IgD-negative memory B cell (primary cell): ENCODE measurements around the gene FHL3. TPM values are rescaled to one million over a fixed set of nuclear protein-coding genes. Genes with fewer than 3 reads are reported as not detected.

Experiments
- H3K27ac Mint-ChIP-seq, 3 donors: one replicate each; pipeline ENCODE4 v1.8.0; 2020 to 2022; ENCODE audit warnings: mild to moderate bottlenecking in 3 of 3, mixed read lengths in 3 of 3, moderate library complexity in 1 of 3
- H3K27me3 Mint-ChIP-seq: one replicate; pipeline ENCODE4 v1.8.0; 2021; ENCODE audit warnings: mixed read lengths
- H3K36me3 Mint-ChIP-seq: one replicate; pipeline ENCODE4 v1.8.0; 2020; ENCODE audit warnings: mild to moderate bottlenecking, mixed read lengths
- H3K4me1 Mint-ChIP-seq, 3 donors: one replicate each; pipeline ENCODE4 v1.8.0; 2020 to 2022; ENCODE audit warnings: mixed read lengths in 3 of 3, mild to moderate bottlenecking in 1 of 3
- H3K4me3 Mint-ChIP-seq, 4 donors: one replicate each; pipeline ENCODE4 v1.8.0; 2020 to 2022; ENCODE audit warnings: mild to moderate bottlenecking in 4 of 4, mixed read lengths in 4 of 4, moderate library complexity in 3 of 4
- H3K9me3 Mint-ChIP-seq, 3 donors: one replicate each; pipeline ENCODE4 v1.8.0; 2020 to 2021; ENCODE audit warnings: mixed read lengths in 3 of 3, mild to moderate bottlenecking in 1 of 3
- polyA plus RNA-seq: library from polyadenylated mRNA; unstranded; fragments of 300-500 nt; fragmentation: Illumina TruSeq; gene quantifications from one replicate; pipeline ENCODE4 v1.2.3, GENCODE V29; 2021

The FHL3 gene
- polyA plus RNA-seq, 1 donor from 2014 or later = 1.7 TPM

DNA sequence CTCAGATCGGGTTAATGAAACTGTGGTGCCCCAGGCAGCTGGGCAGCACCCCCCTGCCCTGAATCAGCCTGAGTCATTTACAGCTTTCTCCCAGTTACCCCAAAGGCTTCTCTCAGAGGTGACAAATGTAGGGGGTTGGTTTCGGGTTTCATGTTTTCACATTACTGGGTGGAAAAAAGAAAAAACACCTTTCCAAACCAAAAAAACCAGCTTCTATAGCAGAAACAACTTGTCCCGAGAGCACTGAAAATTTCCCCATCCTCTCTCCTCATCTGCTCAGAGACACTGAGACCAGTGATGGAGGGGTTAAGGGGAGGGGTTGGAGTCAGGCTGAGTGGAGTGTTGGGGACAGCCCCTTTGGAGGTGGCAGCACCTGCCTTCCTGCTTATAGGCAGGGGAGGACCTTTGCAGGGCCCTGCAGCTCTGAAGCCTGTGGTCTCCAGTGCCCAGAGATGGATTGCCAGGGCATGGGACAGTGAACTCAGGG, 22.8 kb upstream of the FHL3 start:
- Mint-ChIP-seq H3K4me3 (peak overlapping the region in 1 of 4 donors; percentile 27), H3K9me3 (no peaks in the 10 kb centered on the region), H3K27ac (no peak overlapping the region), H3K4me1 (peaks cover 6 to 18% (median 11%) of the 10 kb centered on the region in 3 donors), H3K27me3 (no peaks in the 10 kb centered on the region), H3K36me3 (no peaks in the 10 kb centered on the region)

DNA sequence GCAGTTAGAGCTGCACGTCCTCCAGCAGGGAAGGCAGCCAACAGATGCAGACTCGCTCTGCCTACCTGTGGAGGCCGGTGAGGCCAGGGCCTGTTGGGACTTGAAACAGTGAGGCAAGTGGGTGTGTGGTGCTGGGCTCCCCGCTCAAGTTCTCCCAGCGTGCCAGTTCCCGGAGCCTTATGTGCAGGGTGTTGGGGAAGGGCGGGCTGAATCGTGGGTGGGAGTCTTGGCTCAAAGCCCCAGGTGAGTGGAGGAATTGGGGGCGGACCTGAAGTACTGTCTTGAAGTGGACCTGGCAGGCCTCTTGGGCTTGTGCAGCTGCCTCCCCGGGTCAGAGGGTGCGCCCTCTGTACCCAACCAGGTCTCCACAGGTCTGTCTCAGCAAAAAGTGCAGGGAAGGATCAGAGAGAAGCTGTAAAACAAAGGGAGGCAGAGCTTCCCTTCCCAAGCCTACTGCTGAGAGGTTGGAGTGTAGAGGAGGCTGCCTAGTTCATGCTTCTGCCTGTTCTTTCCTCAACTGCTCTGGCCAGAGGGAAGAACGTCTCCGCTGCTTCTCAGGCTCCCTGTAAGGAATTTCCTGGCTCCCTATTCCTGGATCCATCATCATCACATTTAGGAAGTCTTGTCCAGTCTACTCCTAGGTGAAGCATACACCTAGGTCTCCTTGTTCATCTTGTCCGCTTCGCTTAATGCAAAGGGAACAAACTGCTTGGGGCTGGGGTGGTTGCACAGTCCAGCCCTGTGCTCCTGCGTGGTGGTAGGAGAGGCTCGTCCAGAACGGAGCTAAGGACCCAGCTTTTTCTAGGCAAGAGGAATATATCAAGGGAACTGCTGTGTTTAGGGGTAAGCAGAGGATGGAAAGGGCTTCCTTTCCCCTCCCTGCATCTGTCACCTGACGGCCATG, 22.1 kb upstream of the FHL3 start:
- peaks cover 6 to 18% (median 11%) of the 10 kb centered on the region in 3 donors for H3K4me1 Mint-ChIP-seq
- H3K36me3 Mint-ChIP-seq = no peaks in the 10 kb centered on the region
- no peaks in the 10 kb centered on the region for H3K9me3 Mint-ChIP-seq
- H3K27ac Mint-ChIP-seq = no peak overlapping the region
- H3K27me3 Mint-ChIP-seq = no peaks in the 10 kb centered on the region
- H3K4me3 Mint-ChIP-seq = peak overlapping the region in 1 of 4 donors; percentile 27

GRCh38 chr1:38026592-38027200, 21.4 kb upstream of the FHL3 start:
- Mint-ChIP-seq H3K4me1 (peaks cover 6 to 18% (median 11%) of the 10 kb centered on the region in 3 donors), H3K27ac (peak overlapping the region in 1 of 3 donors; percentile 76), H3K36me3 (no peaks in the 10 kb centered on the region), H3K4me3 (peak overlapping the region in 1 of 4 donors; percentile 52), H3K9me3 (no peaks in the 10 kb centered on the region), H3K27me3 (no peaks in the 10 kb centered on the region)

- peaks cover 6 to 15% (median 11%) of the 10 kb centered on the region in 3 donors for H3K4me1 Mint-ChIP-seq
- no peak overlapping the region for H3K27ac Mint-ChIP-seq
- H3K36me3 Mint-ChIP-seq = no peaks in the 10 kb centered on the region
- H3K27me3 Mint-ChIP-seq = no peaks in the 10 kb centered on the region
- no peak overlapping the region for H3K4me3 Mint-ChIP-seq
- H3K9me3 Mint-ChIP-seq = no peaks in the 10 kb centered on the region
These were observed 20.4 kb upstream of the FHL3 start for GRCh38 chr1:38025664-38026063.

GRCh38 chr1:38025233-38025632, 19.9 kb upstream of the FHL3 start:
- H3K36me3 Mint-ChIP-seq = no peaks in the 10 kb centered on the region
- no peak overlapping the region for H3K27ac Mint-ChIP-seq

GRCh38 chr1:38022810-38023209, 17.5 kb upstream of the FHL3 start:
- no peaks in the 10 kb centered on the region for H3K9me3 Mint-ChIP-seq
- peaks cover 5% of the 10 kb centered on the region for H3K36me3 Mint-ChIP-seq
- peaks cover 0 to 5% (median 2%) of the 10 kb centered on the region in 3 donors for H3K4me1 Mint-ChIP-seq
- H3K27ac Mint-ChIP-seq = no peak overlapping the region
- no peak overlapping the region for H3K4me3 Mint-ChIP-seq
- no peaks in the 10 kb centered on the region for H3K27me3 Mint-ChIP-seq

More at GRCh38 chr1:38025233-38025632, 19.9 kb upstream of the FHL3 start:
- Mint-ChIP-seq H3K9me3 (no peaks in the 10 kb centered on the region), H3K4me3 (no peak overlapping the region), H3K4me1 (peaks cover 6 to 12% (median 11%) of the 10 kb centered on the region in 3 donors), H3K27me3 (no peaks in the 10 kb centered on the region)

GRCh38 chr1:38021969-38022368, 16.7 kb upstream of the FHL3 start:
- Mint-ChIP-seq H3K4me1 (peaks cover 0 to 3% (median 0%) of the 10 kb centered on the region in 3 donors), H3K27ac (peak overlapping the region in 1 of 3 donors; percentile 31), H3K36me3 (peaks cover 5% of the 10 kb centered on the region), H3K27me3 (no peaks in the 10 kb centered on the region), H3K9me3 (no peaks in the 10 kb centered on the region), H3K4me3 (no peak overlapping the region)

GRCh38 chr1:38020396-38020795, 15.1 kb upstream of the FHL3 start:
- H3K36me3 Mint-ChIP-seq = peaks cover 7% of the 10 kb centered on the region
- peaks cover 0 to under 1% (median 0%) of the 10 kb centered on the region in 3 donors for H3K4me1 Mint-ChIP-seq
- H3K4me3 Mint-ChIP-seq = no peak overlapping the region
- no peaks in the 10 kb centered on the region for H3K27me3 Mint-ChIP-seq
- H3K27ac Mint-ChIP-seq = no peak overlapping the region
- no peaks in the 10 kb centered on the region for H3K9me3 Mint-ChIP-seq

DNA sequence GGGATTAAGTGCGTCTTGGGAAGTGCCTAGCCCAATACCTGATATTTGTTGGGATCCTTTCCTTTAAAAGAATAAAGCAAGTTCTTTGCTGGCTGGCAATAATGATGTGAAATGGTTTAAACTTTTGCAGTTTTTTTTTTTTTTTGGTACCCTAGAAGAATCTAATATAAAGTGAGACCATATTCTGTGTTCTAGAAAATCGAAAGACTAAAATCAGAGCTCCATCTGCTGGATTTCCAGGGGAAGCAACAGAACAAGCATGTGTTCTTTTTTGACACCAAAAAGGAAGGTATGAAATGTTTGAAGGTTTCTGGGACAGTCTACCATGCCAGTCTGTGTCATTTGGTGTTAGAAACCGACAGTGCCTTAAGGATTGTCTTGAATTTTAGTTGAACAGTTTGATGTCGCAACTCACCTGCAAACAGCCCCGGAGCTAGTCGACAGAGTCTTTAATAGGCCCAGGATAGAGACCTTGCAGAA, 13.6 kb upstream of the FHL3 start:
- Mint-ChIP-seq H3K36me3 (peaks cover 7% of the 10 kb centered on the region), H3K9me3 (no peaks in the 10 kb centered on the region), H3K27ac (peak overlapping the region in 1 of 3 donors; percentile 31), H3K27me3 (no peaks in the 10 kb centered on the region), H3K4me3 (peak overlapping the region in 1 of 4 donors; percentile 54), H3K4me1 (peaks cover 0 to 6% (median 4%) of the 10 kb centered on the region in 3 donors)

DNA sequence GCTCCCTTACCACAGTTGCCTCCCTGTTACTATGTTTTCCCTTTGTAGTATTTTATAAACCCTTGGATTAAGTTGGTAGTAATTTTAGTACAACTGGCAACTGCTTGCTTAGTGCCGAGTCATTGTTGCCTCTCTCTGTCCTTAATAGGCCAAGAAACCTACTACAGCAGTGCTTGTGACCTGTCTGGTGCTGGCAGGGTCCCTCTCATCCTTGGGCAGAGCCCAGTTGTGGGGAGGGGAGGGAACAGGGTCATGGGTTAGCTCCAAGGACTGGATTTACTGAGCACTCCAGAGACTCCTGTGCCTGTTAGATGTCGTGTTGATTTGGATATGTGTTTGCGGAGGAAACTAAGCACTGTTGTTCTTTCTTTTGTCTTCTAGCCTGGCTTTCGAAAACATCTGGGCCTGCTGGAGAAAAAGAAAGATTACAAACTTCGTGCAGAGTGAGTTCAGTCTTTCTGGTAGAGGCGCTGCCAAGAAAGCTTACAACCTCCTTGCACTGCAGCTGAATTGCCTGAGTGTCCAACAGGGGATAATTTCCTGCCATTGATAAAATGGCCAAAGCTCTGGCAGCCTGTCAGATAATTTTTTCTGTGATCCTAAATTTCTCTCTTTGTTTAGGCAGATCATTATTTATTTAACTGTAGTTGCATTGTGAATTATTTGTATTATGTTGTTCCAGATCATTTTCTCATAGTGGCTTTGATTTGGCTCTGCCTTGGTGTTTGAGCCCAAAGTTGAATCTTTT, 10.8 kb upstream of the FHL3 start:
- Mint-ChIP-seq H3K27ac (no peak overlapping the region), H3K27me3 (no peaks in the 10 kb centered on the region), H3K36me3 (peaks cover 7% of the 10 kb centered on the region), H3K9me3 (peaks cover 0 to 4% (median 0%) of the 10 kb centered on the region in 3 donors), H3K4me3 (peak overlapping the region in 1 of 4 donors; percentile 12), H3K4me1 (peaks cover 16 to 18% (median 18%) of the 10 kb centered on the region in 3 donors)

GRCh38 chr1:38014724-38015424, 9.6 kb upstream of the FHL3 start:
- no peaks in the 10 kb centered on the region for H3K27me3 Mint-ChIP-seq
- peak overlapping the region in 1 of 3 donors; percentile 35 for H3K27ac Mint-ChIP-seq
- H3K4me1 Mint-ChIP-seq = peaks cover 16 to 18% (median 18%) of the 10 kb centered on the region in 3 donors
- peaks cover 7% of the 10 kb centered on the region for H3K36me3 Mint-ChIP-seq
- H3K4me3 Mint-ChIP-seq = peak overlapping the region in 2 of 4 donors; percentile 66 to 84
- peaks cover 0 to 4% (median 0%) of the 10 kb centered on the region in 3 donors for H3K9me3 Mint-ChIP-seq

- peaks cover 0 to 4% (median 0%) of the 10 kb centered on the region in 3 donors for H3K9me3 Mint-ChIP-seq
- H3K27me3 Mint-ChIP-seq = no peaks in the 10 kb centered on the region
- peaks cover 16 to 18% (median 18%) of the 10 kb centered on the region in 3 donors for H3K4me1 Mint-ChIP-seq
- no peak overlapping the region for H3K27ac Mint-ChIP-seq
- peak overlapping the region in 3 of 4 donors; percentile 98 to 99 (median 99) for H3K4me3 Mint-ChIP-seq
- peaks cover 6% of the 10 kb centered on the region for H3K36me3 Mint-ChIP-seq
These were observed 8.9 kb upstream of the FHL3 start for GRCh38 chr1:38014171-38014570.

DNA sequence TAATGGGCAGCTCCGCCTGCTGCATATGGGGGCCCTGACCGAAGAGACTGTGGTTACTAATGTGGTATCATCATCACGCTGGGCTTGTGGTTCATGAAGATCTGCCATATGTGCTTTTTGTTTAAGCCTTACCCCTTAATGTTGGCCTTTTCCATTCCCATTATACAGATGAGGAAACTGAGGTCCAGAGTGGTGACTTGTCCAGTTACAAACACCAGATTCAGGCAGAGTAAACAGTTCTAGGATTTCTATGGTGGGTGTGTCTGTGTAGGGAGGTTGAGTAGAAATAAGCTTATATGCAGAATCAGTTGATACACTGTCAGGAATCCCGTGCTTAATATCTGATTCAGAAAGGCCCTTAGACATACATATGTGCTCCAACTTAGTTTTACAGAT, 7.9 kb upstream of the FHL3 start:
- Mint-ChIP-seq H3K4me1 (peaks cover 16 to 18% (median 18%) of the 10 kb centered on the region in 3 donors), H3K27me3 (no peaks in the 10 kb centered on the region), H3K27ac (peak overlapping the region; percentile 90 to 100 (median 99)), H3K4me3 (peak overlapping the region; percentile 97 to 99 (median 98)), H3K9me3 (peaks cover 0 to 4% (median 0%) of the 10 kb centered on the region in 3 donors), H3K36me3 (peaks cover 2% of the 10 kb centered on the region)
